GM12874 (cell line): ENCODE measurements around the gene NOL3.

Source experiments
- TF ChIP-seq, protein P1 (sequence below): IDR thresholded peaks from 2 replicates; pipeline ENCODE4 v1.5.1; 2011; ENCODE audit warnings: low read depth, mild to moderate bottlenecking, control low read depth, low read length, moderate library complexity; ENCODE audit not compliant: insufficient read depth

Gene NOL3

DNA sequence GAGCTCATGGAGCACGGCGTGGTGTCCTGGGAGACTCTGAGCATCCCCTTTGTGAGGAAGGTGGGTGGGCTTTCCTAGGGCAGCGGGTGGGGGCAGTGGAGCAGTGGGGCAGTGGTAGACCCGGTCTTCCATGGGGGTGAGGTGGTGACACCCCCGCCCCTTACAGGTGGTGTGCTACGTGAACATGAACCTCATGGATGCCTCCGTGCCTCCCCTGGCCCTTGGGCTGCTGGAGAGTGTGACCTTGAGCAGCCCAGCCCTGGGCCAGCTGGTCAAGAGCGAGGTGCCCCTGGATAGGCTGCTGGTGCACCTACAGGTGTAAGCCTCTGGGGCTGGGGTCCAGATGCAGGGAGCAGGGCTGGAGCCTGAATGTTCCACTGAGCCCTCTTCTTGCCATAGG lies 30.2 kb downstream of the NOL3 start:
- TF ChIP-seq, protein P1, sequence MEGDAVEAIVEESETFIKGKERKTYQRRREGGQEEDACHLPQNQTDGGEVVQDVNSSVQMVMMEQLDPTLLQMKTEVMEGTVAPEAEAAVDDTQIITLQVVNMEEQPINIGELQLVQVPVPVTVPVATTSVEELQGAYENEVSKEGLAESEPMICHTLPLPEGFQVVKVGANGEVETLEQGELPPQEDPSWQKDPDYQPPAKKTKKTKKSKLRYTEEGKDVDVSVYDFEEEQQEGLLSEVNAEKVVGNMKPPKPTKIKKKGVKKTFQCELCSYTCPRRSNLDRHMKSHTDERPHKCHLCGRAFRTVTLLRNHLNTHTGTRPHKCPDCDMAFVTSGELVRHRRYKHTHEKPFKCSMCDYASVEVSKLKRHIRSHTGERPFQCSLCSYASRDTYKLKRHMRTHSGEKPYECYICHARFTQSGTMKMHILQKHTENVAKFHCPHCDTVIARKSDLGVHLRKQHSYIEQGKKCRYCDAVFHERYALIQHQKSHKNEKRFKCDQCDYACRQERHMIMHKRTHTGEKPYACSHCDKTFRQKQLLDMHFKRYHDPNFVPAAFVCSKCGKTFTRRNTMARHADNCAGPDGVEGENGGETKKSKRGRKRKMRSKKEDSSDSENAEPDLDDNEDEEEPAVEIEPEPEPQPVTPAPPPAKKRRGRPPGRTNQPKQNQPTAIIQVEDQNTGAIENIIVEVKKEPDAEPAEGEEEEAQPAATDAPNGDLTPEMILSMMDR = no peak

DNA sequence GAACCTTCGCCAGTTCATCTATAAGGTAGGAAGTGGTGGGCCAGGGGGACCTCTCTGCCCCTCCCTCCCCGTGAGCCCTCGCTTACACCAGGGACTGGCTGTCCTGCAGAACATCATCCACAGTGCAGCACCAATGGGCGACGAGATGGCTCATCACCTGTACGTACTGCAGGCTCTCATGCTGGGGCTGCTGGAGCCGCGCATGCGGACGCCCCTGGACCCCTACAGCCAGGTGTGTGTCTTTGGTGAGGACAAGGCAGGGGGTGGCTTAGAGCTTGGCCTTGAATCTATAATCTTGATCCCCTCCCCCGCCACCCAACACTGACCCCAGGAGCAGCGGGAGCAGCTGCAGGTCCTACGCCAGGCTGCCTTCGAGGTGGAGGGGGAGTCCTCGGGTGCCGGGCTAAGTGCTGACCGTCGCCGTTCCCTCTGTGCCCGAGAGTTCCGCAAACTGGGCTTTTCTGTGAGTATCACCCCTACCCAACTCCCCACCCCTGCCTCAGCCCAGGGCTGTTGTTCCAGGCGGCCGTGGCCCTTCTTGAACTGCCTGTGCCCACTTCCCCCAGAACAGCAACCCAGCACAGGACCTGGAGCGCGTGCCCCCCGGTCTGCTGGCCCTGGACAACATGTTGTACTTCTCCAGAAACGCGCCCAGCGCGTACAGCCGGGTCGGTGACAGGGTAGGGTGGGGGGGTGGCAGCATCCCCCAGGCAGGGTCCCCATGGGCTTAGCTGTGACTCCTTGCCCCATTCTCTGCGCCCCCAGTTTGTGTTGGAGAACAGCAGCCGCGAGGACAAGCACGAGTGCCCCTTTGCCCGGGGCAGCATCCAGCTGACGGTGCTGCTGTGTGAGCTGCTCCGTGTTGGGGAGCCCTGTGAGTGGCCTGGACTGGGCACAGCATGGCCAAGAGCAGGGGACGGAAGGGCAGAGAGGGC lies 31.3 kb downstream of the NOL3 start:
- TF ChIP-seq, protein P1 = no peak

DNA sequence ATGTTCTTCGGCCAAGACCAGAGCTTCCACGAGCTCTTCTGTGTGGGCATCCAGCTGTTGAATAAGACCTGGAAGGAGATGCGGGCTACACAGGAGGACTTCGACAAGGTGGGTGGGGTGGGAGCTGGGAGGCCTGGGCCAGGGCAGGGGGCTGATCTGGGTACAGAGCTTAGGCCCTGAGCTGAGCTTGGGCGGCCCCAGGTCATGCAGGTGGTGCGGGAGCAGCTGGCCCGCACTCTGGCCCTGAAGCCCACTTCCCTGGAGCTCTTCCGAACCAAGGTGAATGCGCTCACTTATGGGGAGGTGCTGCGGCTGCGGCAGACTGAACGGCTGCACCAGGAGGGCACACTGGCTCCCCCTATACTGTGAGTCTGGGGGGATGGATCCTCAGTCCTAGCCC lies 32.1 kb downstream of the NOL3 start:
- TF ChIP-seq, protein P1 = no peak

DNA sequence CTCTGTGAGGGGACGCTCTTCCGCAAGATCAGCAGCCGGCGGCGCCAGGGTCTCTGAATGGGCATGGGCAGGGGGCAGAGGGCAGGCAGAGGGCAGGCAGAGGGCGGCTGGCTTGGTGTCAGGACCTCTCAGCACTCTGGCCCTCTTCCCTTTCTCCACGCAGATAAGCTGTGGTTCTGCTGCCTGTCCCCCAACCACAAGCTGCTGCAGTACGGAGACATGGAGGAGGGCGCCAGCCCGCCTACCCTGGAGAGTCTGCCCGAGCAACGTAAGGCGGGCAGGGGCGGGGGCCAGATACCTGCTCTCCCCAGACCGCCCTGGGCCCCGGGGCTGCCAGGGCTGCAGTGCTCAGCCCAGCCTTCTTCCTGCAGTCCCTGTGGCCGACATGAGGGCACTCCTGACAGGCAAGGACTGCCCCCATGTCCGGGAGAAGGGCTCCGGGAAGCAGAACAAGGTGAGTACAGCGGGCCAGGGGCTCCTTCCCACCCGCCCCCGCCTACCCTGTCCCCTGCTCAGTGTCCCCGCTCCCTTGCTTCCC lies 32.7 kb downstream of the NOL3 start:
- TF ChIP-seq, protein P1 = no peak

DNA sequence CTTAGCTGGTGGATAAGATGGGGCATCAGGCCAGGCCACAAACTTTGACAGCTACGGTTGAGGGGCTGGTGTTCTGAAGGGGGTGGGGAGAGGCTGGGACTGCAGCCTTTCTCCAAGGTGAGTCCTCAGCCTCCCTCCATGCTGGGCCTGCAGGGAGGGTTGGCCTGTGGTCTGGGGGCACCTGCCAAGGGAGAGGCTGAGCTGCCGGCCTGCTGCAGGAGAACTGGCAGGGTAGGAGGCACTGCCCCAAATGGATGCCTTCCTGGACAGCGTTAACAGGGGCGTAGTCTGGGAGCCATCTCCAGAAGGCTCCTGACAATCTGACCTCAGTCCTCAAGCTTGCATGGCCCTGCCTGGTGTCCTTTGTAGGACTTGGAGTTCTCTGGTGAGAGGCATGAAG lies 33.7 kb downstream of the NOL3 start:
- TF ChIP-seq, protein P1 = no peak

DNA sequence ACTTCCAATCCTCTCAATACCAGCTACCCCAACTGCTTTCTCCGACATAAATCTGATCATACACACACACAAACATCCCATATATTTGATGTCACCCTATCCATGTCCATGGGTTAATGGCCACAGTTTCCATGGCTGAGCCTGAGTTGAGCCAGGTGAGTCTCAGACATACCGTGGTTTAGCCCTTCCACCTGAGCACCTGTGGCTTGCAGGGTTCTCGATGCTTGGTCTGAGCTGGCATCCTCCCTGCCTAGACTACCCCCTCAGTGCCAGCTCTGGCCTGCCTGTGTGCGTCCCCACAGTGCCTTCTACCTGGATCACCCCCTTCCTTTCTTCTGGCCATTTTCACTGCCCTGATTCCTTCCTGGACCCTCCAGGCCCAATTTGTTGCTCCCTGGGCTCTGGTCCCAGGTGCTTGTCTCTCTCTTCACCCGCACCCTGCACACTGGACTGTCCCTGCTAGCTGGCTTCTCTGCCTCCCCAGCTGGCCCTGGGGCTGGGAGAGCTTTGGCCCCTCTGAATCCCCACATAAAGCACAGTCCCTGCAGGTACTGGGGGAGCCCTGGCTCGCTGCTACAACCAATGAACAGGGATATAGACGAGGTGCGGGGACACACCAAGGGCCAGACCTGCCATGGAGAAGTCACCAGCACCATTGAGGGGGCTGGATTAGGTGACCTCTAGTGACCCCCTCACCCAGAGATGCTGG lies 35.9 kb downstream of the NOL3 start:
- TF ChIP-seq, protein P1 = no peak

DNA sequence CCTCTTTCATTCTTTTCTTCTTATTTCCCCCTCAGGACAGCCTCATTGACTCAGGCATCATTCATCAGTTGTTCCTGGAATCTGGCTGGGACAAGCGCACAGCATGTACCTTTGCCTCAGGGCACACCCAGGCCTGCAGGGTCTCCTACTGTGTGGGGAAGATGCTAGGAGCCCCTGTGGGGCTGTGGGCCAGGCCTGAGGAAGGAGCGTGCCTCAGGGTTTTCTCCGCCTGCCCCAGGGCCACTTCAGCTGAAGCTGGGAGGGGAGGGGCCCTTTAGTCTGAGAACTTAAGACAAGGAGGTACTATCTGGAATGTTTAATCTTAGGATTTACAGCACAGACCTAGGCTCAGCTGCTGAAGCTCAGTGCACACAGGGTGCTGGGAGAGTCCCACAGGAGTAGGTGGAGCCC lies 36.5 kb downstream of the NOL3 start:
- TF ChIP-seq, protein P1 = no peak
